Transverse colon (tissue), 4 donors: Measurements from ENCODE around the gene JAZF1. TPM values are rescaled to one million over a fixed set of nuclear protein-coding genes. Genes with fewer than 3 reads are reported as not detected.

Experiments used
- DNase-seq: peaks from one replicate; pipeline ENCODE4 v3.0.0-alpha.2; 2019
- H3K27ac ChIP-seq, 4 donors: fragments of 200-600 bp; sonication (generic); 2 replicates each; pipeline ENCODE4 v1.5.1; 2016 to 2018; ENCODE audit warnings: inconsistent platforms in 4 of 4
- H3K27me3 ChIP-seq: fragments of 200-600 bp; sonication (generic); 2 replicates; pipeline ENCODE4 v1.5.1; 2017; ENCODE audit warnings: inconsistent platforms
- H3K36me3 ChIP-seq, 4 donors: fragments of 200-600 bp; sonication (generic); 2 replicates each; pipeline ENCODE4 v1.5.1; 2017 to 2019; ENCODE audit warnings: inconsistent platforms in 4 of 4
- H3K4me1 ChIP-seq, 4 donors: fragments of 200-600 bp; sonication (generic); 2 replicates each; pipeline ENCODE4 v1.5.1; 2017 to 2020; ENCODE audit warnings: inconsistent platforms in 4 of 4
- H3K4me3 ChIP-seq, 4 donors: fragments of 200-600 bp; sonication (generic); 1 replicate in 1 of 4; 2 replicates in 3 of 4; pipeline versions ENCODE4 v1.5.1 to v1.6.1; 2017 to 2019; ENCODE audit warnings: inconsistent platforms in 4 of 4
- H3K9me3 ChIP-seq, 2 donors: fragments of 200-600 bp; sonication (generic); 2 replicates each; pipeline ENCODE4 v1.5.1; 2017 to 2019; ENCODE audit warnings: inconsistent platforms in 2 of 2
- CTCF ChIP-seq, 5 experiments: fragments of 200-600 bp in 3 of 5; fragments of 450-650 bp in 2 of 5; sonication (generic) in 3 of 5; IDR thresholded peaks; 1 replicate in 2 of 5; 2 replicates in 3 of 5; pipeline ENCODE4 v1.5.1; 2016 to 2017; ENCODE audit warnings: antibody characterized with exemption in 5 of 5, inconsistent platforms in 3 of 5, mild to moderate bottlenecking in 2 of 5, moderate library complexity in 1 of 5
- EP300 ChIP-seq: sonication (generic); formaldehyde crosslinking; IDR thresholded peaks from one replicate; pipeline ENCODE4 v1.6.1; 2017; ENCODE audit warnings: antibody characterized with exemption, low read depth
- POLR2A ChIP-seq: fragments of 450-650 bp; IDR thresholded peaks from one replicate; pipeline ENCODE4 v1.6.1; 2016; ENCODE audit warnings: antibody characterized with exemption, mild to moderate bottlenecking, moderate library complexity
- POLR2AphosphoS5 ChIP-seq, 3 donors: sonication (generic); formaldehyde crosslinking; IDR thresholded peaks; one replicate each; pipeline ENCODE4 v1.6.1; 2016; ENCODE audit warnings: antibody characterized with exemption in 3 of 3
- WGBS, 2 donors: methylation state at CpG; one replicate each; pipeline ENCODE4 v1.1.5; 2018; ENCODE audit warnings: low coverage in 1 of 2; 5-methylcytosine and 5-hydroxymethylcytosine counted together
- in situ Hi-C, 4 donors: fragments of 200-750 bp; cut with MboI; loops; one replicate each; pipeline versions ENCODE4 v1.15.0 to v1.15.1; 2017; ENCODE audit warnings: low sequenced_read_pairs in 3 of 4, low pct_ligation_motif_present in 1 of 4, low pct_unique_long_range_greater_than_20kb in 1 of 4
- intact Hi-C: fragments of 100-400 bp; cut with DNase I; formaldehyde crosslinking; loops from one replicate; pipeline ENCODE4 v1.15.1; 2023; ENCODE audit warnings: low total_unique reads
- total RNA-seq, 4 donors: library from RNA; depleted of rRNA; stranded (reverse); fragments of >200 nt; gene quantifications; one replicate each; pipeline ENCODE4 v1.1.0, GENCODE V29; 2016

JAZF1 gene
- total RNA-seq, 4 donors from 2014 or later = 11.0 to 12.2 (median 11.5) TPM

- TF ChIP-seq POLR2A = no peak
- TF ChIP-seq EP300 = no peak
- no peak for TF ChIP-seq POLR2AphosphoS5 (IDR thresholded peaks at IDR 0.05)
- no peak for TF ChIP-seq CTCF (IDR thresholded peaks at IDR 0.05)
- H3K27ac ChIP-seq = no peak overlapping the region
- intact Hi-C loops = no loop called here
- no peak for DNase-seq
- H3K9me3 ChIP-seq = no peaks in the 10 kb centered on the region
- in situ Hi-C loops = no loop called here
- 85% methylated on average over 2 of the region's 2 CpGs; no CpG with 5 or more reads in 1 of the 2 donors for WGBS, 2 donors
- peaks cover 8 to 17% (median 11%) of the 10 kb centered on the region in 4 donors for H3K4me1 ChIP-seq
- no peaks in the 10 kb centered on the region for H3K27me3 ChIP-seq
- no peaks in the 10 kb centered on the region for H3K36me3 ChIP-seq
- H3K4me3 ChIP-seq = no peak overlapping the region
Observed at GRCh38 chr7:28124413-28124812, 56.2 kb downstream of the JAZF1 start.

GRCh38 chr7:28123752-28124151 lies 56.8 kb downstream of the JAZF1 start:
- no peak overlapping the region for H3K27ac ChIP-seq
- DNase-seq = no peak
- in situ Hi-C loops = no loop called here

GRCh38 chr7:28121496-28121895 lies 59.1 kb downstream of the JAZF1 start:
- in situ Hi-C loops = no loop called here
- WGBS, 2 donors = 96% methylated on average over 3 to 5 of the region's 5 CpGs
- no peaks in the 10 kb centered on the region for H3K9me3 ChIP-seq
- no peak for DNase-seq
- intact Hi-C loops = no loop called here
- no peak overlapping the region for H3K4me3 ChIP-seq
- TF ChIP-seq CTCF (IDR thresholded peaks at IDR 0.05) (no peak), EP300 (no peak), POLR2AphosphoS5 (IDR thresholded peaks at IDR 0.05) (no peak), POLR2A (no peak)
- H3K36me3 ChIP-seq = no peaks in the 10 kb centered on the region
- no peak overlapping the region for H3K27ac ChIP-seq
- H3K4me1 ChIP-seq = peaks cover 5 to 16% (median 6%) of the 10 kb centered on the region in 4 donors
- no peaks in the 10 kb centered on the region for H3K27me3 ChIP-seq

More at GRCh38 chr7:28123752-28124151, 56.8 kb downstream of the JAZF1 start:
- H3K4me3 ChIP-seq = no peak overlapping the region
- no peaks in the 10 kb centered on the region for H3K9me3 ChIP-seq
- intact Hi-C loops = no loop called here
- no peak for TF ChIP-seq POLR2AphosphoS5 (IDR thresholded peaks at IDR 0.05)
- TF ChIP-seq CTCF (IDR thresholded peaks at IDR 0.05) = no peak
- no peak for TF ChIP-seq POLR2A
- no peak for TF ChIP-seq EP300
- peaks cover 8 to 17% (median 9%) of the 10 kb centered on the region in 4 donors for H3K4me1 ChIP-seq
- no peaks in the 10 kb centered on the region for H3K27me3 ChIP-seq
- H3K36me3 ChIP-seq = no peaks in the 10 kb centered on the region
- 72% methylated on average over 5 of the region's 5 CpGs; no CpG with 5 or more reads in 1 of the 2 donors for WGBS, 2 donors

GRCh38 chr7:28116041-28116440 lies 64.6 kb downstream of the JAZF1 start:
- Histone ChIP-seq H3K27me3 (no peaks in the 10 kb centered on the region), H3K27ac (no peak overlapping the region), H3K4me3 (no peak overlapping the region), H3K9me3 (no peaks in the 10 kb centered on the region), H3K36me3 (no peaks in the 10 kb centered on the region), H3K4me1 (peaks cover 0 to 16% (median 2%) of the 10 kb centered on the region in 4 donors)
- 33 to 55% methylated on average over 2 of the region's 2 CpGs for WGBS, 2 donors
- in situ Hi-C loops = no loop called here
- intact Hi-C loops = no loop called here
- no peak for TF ChIP-seq POLR2A
- no peak for TF ChIP-seq EP300
- no peak for TF ChIP-seq CTCF (IDR thresholded peaks at IDR 0.05)
- TF ChIP-seq POLR2AphosphoS5 (IDR thresholded peaks at IDR 0.05) = no peak
- no peak for DNase-seq
